ENCODE measurements around the gene GNA12.
A peak's percentile ranks its signal among the peaks of the same experiment; 100 is the strongest.
"Not testable (repeated sequence)": the region's sequence is repeated elsewhere in the genome, so short reads cannot be mapped to it uniquely, and the experiment has no call there.

GNA12 gene

GRCh38 chr7:2728316-2729030, 115.6 kb downstream of the GNA12 start:
- no peak for DNase-seq (ENCODE audit: low read depth in 2 of 2)

- DNase-seq (ENCODE audit: low read depth in 2 of 2): not testable (repeated sequence)
Observed at GRCh38 chr7:2727206-2727605, 116.9 kb downstream of the GNA12 start.

GRCh38 chr7:2726316-2727018, 117.6 kb downstream of the GNA12 start:
- no peak for DNase-seq (ENCODE audit: low read depth in 2 of 2)

- no peak for DNase-seq (ENCODE audit: low read depth in 2 of 2)
Observed at GRCh38 chr7:2725178-2726105, 118.7 kb downstream of the GNA12 start.

- no peak for DNase-seq (ENCODE audit: low read depth in 2 of 2)
Observed at GRCh38 chr7:2724453-2725177, 119.5 kb downstream of the GNA12 start.

GRCh38 chr7:2724036-2724435, 120.1 kb downstream of the GNA12 start:
- not testable (repeated sequence) for DNase-seq (ENCODE audit: low read depth in 2 of 2)

- no peak for DNase-seq (ENCODE audit: low read depth in 2 of 2)
Observed at GRCh38 chr7:2723138-2723850, 120.8 kb downstream of the GNA12 start.

- no peak for DNase-seq (ENCODE audit: low read depth in 2 of 2)
Observed at GRCh38 chr7:2722591-2722990, 121.5 kb downstream of the GNA12 start.

GRCh38 chr7:2721842-2722241, 122.3 kb downstream of the GNA12 start:
- DNase-seq (ENCODE audit: low read depth in 2 of 2): no peak

- DNase-seq (ENCODE audit: low read depth in 2 of 2): peak in 1 of 2 donors; percentile 34
Observed at GRCh38 chr7:2720024-2720423, 124.1 kb downstream of the GNA12 start.

- DNase-seq (ENCODE audit: low read depth in 2 of 2): peak; percentile 54 to 56
Observed at GRCh38 chr7:2719007-2719406, 125.1 kb downstream of the GNA12 start.

GRCh38 chr7:2718296-2718965, 125.7 kb downstream of the GNA12 start:
- DNase-seq (ENCODE audit: low read depth in 2 of 2): no peak

- DNase-seq (ENCODE audit: low read depth in 2 of 2): no peak
Observed at GRCh38 chr7:2717293-2718261, 126.5 kb downstream of the GNA12 start.

- DNase-seq (ENCODE audit: low read depth in 2 of 2): no peak
Observed at GRCh38 chr7:2716906-2717292, 127.2 kb downstream of the GNA12 start.

GRCh38 chr7:2716488-2716887, 127.6 kb downstream of the GNA12 start:
- DNase-seq (ENCODE audit: low read depth in 2 of 2): no peak

- DNase-seq (ENCODE audit: low read depth in 2 of 2): peak in 1 of 2 donors; percentile 27
Observed at GRCh38 chr7:2715341-2716231, 128.5 kb downstream of the GNA12 start.

GRCh38 chr7:2714636-2715035, 129.5 kb downstream of the GNA12 start:
- DNase-seq (ENCODE audit: low read depth in 2 of 2): no peak

- no peak for DNase-seq (ENCODE audit: low read depth in 2 of 2)
Observed at GRCh38 chr7:2713978-2714377, 130.1 kb downstream of the GNA12 start.
